HG03139 (cell line): ENCODE measurements around the gene MYO3B.
"Not testable (repeated sequence)": the region's sequence is repeated elsewhere in the genome, so short reads cannot be mapped to it uniquely, and the experiment has no call there.

ENCODE experiments used
- ATAC-seq: cut with Tn5 transposase; IDR thresholded peaks from one replicate; pipeline ENCODE4 v1.9.1; 2021; ENCODE audit not compliant: unreplicated experiment

MYO3B gene

DNA sequence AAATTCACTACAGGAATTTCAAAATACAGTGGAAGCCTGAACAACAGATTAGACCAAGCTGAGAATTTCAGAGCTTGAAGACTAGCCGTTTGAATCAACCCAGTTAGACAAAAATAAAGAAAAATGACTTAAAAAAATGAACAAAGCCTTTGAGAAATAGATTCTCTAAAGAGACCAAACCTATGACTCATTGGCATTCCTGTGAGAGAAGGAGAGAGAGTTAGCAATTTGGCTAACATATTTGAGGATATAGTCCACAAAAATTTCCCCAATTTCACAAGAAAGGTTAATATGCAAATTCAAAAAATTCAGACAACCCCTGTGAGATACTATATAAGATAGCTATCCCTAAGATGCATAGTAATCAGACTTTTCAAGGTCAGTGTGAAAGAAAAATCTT lies 78.0 kb downstream of the MYO3B start:
- ATAC-seq = no peak

DNA sequence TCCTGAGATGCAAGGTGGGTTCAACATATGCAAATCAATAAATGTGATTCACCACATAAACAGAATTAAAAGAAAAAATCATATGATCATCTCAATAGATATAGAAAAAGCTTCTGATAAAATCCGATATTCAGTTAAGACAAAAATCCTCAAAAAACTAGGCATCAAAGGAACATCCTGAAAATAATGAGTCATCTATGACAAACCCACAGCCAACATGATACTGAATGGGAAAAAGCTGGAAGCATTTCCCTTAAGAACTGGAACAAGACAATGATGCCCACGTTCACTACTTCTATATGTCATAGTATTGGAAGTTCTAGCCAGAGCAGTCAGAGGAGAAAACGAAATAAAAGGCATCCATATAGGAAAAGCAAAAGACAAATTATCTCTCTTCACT lies 80.4 kb downstream of the MYO3B start:
- ATAC-seq = no peak

DNA sequence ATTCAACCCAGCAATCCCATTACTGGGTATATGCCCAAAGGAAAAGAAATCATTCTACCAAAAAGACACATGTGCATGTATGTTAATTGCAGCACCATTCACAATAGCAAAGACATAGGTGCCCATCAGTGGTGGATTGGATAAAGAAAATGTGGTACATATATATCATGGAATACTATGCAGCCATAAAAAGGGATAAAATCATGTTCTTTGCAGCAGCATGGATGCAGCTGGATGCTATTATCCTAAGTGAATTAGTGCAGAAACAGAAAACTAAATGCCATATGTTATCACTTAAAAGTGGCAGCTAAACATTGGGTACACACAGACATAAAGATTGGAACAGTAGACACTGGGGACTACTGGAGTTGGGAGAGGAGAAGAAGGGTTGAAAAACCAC lies 82.2 kb downstream of the MYO3B start:
- no peak for ATAC-seq

- ATAC-seq = no peak
Observed at GRCh38 chr2:170261566-170261965, 83.6 kb downstream of the MYO3B start.

DNA sequence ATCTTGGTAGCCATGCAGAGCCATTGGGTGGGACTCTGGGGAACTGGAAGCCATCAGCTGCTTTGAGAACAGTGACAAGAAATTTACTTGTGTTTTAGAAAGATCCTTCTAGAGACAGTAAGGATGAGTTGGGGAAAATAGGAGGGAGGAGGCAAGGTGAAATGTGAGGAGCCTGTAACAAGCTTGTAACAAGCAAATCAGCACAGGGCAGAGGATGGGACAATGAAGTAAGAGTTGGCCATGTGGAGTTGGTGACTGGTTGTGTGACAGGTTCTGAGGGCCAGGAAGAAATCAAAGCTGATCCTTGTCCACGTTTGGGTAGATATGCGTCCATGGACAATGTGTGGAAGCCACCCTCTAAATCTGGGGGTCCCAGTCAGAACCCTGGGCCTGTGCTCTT lies 84.4 kb downstream of the MYO3B start:
- ATAC-seq = no peak

GRCh38 chr2:170262806-170263205 lies 84.9 kb downstream of the MYO3B start:
- ATAC-seq = no peak

GRCh38 chr2:170263728-170264521 lies 86.0 kb downstream of the MYO3B start:
- ATAC-seq = not testable (repeated sequence)

DNA sequence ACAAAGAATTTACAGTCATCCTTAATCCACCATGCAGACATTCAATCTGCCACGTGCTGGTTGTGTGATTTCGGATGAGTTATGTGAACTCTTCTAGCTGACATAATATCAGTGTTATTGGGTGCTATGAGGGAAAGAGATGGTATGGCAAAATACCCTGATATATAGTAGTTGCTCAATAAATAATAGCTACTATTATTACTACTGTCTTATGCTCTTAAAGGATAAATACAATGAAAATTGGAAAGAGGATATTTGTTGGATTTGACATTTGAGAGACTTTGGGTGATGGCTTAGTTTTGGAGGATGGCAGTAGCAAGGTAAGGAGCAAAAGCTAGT lies 86.5 kb downstream of the MYO3B start:
- ATAC-seq = no peak

- no peak for ATAC-seq
Observed at GRCh38 chr2:170264865-170265264, 86.9 kb downstream of the MYO3B start.

GRCh38 chr2:170265321-170265720 lies 87.4 kb downstream of the MYO3B start:
- ATAC-seq = no peak

- ATAC-seq = no peak
Observed at GRCh38 chr2:170266358-170266757, 88.4 kb downstream of the MYO3B start.

GRCh38 chr2:170267071-170267470 lies 89.1 kb downstream of the MYO3B start:
- ATAC-seq = no peak

- ATAC-seq = no peak
Observed at GRCh38 chr2:170270278-170270864, 92.4 kb downstream of the MYO3B start.

DNA sequence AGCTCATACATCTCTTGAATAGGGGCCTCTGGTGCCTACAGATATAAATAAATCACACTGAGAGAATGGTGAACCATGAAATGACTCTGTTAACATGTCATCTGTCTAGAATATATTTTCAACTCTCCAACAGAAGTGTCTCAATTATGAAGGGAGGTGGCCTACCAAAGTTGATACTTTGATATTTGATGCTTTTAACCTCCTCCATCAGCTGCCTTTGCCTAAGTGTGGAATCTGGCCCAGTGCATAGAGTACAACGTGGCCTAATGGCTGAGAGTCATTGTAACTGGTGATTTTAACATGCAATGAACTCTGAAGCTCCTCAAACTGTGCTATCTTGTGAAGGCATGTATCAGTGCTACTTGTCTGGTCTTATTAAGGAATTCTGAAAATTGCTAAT lies 93.4 kb downstream of the MYO3B start:
- ATAC-seq = no peak

DNA sequence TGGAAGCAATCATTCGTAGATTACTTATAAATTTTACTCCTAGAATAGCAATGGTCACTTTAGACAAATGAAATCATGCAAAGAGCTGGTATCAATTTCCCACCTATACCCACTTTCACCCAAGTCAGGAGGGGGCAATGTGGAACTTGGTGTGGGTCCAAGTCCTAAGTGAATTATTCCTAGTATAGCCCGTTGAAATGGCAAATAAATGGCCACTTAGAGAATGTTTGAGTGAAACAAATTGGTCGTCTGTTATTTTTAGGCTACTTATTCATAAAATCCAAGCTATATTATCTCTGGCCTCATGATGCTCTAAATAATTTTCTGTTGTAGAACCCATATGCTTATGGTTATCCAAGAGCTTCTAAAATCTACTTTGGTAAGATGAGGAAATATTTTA lies 98.1 kb downstream of the MYO3B start:
- no peak for ATAC-seq

GRCh38 chr2:170276925-170277629 lies 99.1 kb downstream of the MYO3B start:
- no peak for ATAC-seq

DNA sequence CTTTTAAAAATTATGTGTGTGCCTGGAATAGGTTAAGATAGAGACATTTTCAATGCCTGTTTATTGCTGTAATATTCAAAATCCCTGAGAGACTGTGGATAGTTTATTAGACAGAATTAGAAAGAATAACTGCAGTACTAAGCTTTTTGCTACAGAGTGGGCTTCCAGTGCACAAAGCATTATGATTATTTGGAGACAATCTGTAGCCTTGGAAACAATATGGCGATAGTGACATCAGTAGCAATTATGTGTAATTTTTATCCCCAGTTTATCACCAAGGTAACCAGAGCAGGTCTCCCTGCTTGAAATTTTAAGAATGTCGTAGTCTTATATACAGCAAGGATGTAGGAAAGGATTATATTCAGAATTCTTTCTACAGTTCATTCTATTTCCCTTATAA lies 100.0 kb downstream of the MYO3B start:
- ATAC-seq = no peak

- not testable (repeated sequence) for ATAC-seq
Observed at GRCh38 chr2:170279615-170280014, 101.7 kb downstream of the MYO3B start.

- no peak for ATAC-seq
Observed at GRCh38 chr2:170282851-170283250, 104.9 kb downstream of the MYO3B start.

DNA sequence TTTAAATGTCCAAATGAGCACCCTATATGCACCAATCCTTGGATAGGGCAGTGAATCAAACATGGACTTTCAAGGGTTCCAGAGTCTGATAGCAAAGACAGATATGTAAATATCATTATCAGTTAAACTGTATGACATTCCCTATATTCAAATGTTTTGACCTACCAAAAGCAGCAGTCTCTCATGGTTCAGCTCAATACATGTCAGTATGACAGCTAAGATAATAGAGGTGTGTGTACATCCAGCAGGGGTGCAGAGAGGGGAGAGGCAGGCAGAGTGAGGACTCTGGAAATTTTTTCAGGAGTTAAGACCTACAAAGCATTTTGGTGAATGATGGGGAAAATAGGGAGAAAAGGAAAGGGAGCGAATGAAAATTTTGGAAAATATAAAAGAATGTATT lies 106.3 kb downstream of the MYO3B start:
- no peak for ATAC-seq

- ATAC-seq = no peak
Observed at GRCh38 chr2:170288859-170289258, 110.9 kb downstream of the MYO3B start.

GRCh38 chr2:170291474-170291873 lies 113.5 kb downstream of the MYO3B start:
- ATAC-seq = no peak
